ENCODE data around the gene CHI3L1.
A peak's percentile ranks its signal among the peaks of the same experiment; 100 is the strongest.
"Not testable (repeated sequence)": the region's sequence is repeated elsewhere in the genome, so short reads cannot be mapped to it uniquely, and the experiment has no call there.

The CHI3L1 gene

DNA sequence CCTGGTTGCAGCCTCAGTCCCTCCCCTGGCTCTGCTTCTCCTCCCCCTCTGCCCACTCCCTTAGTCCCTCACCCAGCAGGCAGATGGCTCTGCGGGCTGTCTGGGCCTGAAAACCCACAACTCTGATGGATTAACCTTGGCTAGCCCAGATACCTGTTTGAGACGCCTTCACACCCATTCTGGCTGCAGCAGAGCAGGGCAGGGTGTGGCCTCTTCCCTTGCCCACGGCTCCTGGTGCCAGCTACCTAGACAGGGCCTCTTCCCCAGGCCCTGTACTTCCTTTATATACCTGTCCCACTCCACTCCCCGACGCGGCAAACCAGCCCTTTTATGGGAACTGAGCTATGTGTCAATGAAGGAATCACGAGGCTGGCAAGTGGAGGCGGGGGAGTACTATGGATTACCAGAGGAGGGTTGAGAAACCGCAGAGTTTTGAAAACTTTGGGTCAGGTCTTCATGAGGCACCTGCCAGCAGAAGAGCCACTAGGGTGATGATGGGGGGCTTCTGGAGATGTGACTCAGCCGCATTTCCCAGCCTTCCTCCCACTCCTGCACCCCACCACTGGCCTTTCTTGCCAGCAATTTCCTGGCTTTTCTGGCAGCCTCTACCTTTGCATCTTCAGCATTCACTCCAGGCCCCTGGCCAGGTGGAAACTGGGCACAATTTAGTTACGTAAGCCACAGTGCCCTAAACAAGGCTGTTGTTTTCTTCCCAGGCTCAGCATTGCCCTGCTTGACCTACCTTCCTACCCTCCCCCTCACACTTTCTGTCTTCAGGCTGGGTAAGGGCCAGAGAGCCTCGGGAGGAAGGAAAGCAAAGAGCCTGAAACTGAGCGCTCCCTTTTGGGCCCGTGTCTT lies at the start of gene CHI3L1:
TSS of gene CHI3L1 (minus strand) at position 259 of the 858 bp plus-strand sequence. CDS start at position 178, 81 bp downstream.
- DNase-seq = no peak

DNA sequence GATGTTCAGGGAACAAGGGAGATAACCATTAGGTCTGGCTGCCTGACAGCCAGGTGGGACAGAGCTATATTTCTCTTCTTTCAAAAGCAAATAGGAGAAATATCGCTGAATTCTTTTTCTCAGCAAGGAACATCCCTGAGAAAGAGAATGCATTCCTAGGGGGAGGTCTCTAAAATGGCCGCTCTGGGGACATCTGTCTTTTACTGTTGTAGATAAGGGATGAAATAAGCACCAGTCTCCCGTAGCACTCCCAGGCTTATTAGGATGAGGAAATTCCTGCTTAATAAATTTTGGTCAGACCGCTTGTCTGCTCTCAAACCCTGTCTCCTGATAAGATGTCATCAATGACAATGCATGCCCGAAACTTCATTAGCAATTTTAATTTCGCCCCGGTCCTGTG lies 48.4 kb upstream of the CHI3L1 start:
- DNase-seq = not testable (repeated sequence)

DNA sequence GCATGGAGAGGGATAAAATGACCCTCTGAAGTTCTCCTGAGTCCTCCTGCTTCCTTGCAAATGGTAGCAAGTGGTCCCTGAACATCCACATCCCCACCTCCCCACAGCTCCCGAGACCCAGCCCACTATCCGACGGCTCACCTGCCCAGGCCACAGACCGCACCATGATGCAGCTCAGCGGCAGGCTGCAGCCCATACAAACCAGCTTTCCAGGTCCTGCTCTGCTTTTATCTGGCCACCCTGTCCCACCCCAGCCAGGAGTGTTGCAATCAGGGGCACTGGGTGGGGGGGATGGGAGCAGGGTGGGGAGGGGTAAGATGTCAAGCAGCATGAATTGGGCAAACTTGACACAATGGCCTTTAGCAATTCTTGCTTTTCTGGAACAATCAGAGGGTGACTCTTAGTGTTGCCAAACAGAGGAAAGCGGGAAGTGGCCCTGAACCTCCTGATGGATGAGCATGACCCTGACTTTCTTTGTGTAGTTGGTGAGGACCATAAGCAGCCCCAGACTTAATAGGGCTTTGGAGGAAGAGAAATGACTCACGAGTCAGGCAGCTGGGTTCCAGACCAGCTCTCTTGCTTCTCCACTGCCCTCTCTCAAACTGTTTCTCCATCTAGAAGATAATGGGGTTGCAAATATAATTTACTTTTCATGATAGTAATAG lies 43.1 kb upstream of the CHI3L1 start, which contains the start of gene CHIT1:
TSS of gene CHIT1 (minus strand) at position 203 of the 665 bp plus-strand sequence. CDS start at position 166, 37 bp downstream.
- no peak for DNase-seq

DNA sequence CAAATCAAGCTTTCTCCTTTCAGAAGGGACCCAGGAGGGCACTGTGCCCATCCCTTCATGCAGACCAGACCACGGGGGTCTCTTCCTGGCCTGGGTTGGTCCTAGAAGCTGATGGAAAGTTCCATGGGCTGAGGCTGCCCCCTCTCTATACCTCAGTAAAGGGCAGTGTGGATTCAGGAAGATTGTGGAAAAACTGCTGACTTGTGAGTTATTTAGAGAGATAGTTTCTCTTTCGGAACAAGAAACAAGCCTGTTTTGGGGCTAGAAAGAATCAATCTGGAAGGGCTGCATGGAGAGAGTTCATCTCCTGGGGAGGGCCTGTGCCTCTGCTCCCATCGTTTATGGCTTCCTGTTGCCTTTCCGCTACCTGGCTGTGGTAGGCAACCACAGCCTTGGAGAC lies 42.2 kb upstream of the CHI3L1 start:
- DNase-seq = no peak

DNA sequence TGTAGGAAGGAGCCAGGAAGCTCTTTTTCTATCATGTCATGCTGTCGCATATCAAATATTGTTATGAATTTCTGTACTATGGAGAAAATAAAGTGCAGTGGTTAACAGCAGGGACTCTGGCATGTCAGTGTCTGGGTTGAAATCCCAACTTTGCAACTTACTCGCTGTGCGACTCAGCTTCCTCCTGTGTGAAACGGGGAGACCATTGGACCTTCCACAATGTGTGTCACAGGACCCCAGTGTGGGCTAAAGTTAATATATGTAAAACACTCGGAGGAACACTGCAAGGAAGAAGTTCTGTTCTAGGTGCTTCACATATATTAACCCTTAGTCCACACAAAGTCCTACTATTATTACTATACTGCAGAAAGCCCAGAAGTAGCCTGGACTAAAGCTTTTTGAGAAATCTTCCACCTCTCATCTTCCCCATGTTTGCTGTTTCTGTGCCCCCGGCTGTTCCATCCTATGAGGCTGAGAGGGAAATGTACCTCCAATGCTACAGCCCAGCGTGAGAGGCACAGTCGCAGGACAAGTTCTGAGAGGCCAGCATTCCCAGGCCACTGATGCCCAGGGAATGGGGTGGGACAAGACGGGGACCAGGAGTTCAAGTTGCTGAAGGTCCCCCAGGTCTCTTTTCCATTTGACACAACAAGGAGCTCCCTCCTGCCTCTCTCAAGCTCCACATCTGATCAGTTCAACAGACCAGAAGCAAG lies 41.0 kb upstream of the CHI3L1 start:
- no peak for DNase-seq

DNA sequence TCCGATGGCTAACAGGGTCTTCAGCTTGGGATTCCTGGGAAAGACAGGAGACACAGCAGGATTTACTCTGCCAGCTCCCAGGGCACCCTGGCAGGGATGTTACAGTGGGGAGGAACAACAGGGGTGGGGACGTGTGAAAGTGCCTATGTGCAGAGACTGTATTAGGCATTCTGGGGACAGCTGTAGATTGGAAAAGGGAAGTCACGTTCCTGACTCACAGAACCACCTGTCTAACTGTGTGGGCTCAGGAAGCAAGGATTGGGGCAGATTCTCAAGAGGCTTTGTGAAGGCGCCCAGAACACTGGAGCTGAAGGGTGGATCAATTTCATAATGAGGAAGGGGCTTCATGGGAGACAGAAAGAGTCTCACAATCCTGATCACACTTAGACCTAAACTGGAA lies 38.6 kb upstream of the CHI3L1 start:
- DNase-seq = no peak

DNA sequence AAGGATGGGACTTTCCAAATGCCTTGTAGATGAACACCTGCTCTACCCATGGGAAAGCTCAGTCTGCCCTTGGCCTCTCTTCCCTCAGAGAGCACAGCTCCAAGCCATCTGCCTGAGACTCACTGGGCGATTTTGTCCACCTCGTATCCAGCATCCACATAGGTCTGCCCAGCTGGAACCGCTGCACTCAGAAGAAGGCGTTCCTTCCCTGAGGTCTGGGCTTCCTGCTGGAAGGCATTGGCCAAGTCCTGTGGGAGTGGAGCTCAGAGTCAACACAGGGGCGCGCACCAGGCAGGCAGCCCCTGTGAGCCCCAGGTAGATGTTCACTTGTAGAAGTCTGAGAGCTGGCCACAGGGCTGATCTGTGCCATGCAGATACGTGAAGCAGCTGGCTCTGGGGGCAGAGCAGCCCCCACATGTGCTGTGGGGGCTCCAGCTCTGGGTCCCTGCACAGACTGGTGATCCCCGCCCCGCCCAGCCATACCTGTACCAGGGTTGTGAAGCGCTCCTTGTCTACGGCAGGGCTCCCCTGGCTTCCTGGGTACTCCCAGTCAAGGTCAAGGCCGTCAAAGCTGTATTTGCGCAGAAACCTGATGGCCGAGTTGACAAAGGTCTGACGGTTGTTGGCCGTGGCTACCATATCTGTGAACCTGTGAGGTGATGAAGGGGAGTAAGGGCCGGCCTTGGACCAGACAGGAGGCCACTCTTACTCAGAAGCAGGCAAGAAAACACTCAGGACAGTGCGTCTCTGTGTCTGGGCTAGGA lies 36.7 kb upstream of the CHI3L1 start:
- no peak for DNase-seq

DNA sequence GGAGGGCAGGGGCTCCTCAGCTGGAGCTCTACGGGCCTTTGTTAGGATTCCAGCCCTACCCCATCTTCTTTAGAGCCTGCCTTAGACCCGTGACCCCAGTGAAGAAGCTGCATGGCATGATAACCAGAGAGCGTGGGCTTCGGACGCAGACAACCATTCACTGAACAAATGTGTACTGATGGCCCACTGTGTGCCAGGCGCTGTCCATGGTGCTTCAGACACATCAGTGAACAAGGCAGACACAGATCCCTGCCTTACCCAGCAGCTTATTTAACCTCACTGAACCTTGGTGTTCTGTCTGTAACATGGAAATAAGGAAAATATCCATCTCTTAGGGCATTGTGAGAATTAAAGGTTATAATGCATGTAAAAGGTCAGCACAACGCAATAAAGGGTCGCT lies 33.4 kb upstream of the CHI3L1 start:
- no peak for DNase-seq

DNA sequence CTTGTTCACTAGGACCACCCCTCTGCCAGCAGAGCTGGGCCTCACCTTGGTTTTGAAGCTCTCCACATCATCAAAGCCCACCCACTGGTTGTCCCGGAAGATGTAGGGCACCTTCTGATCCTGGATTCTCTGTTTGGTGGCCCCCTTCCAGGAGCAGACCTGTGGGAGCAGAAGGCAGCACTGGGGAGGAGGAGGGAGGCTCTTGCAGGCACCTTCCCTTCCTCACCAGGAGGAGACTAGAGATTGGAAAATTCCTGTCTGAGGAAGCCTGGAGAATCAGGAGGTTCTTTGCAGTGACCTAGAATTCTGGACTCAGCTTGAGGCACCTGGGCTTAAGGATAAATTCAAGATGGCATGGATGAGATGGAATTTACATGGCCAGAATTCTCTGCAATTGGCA lies 32.7 kb upstream of the CHI3L1 start:
- no peak for DNase-seq

DNA sequence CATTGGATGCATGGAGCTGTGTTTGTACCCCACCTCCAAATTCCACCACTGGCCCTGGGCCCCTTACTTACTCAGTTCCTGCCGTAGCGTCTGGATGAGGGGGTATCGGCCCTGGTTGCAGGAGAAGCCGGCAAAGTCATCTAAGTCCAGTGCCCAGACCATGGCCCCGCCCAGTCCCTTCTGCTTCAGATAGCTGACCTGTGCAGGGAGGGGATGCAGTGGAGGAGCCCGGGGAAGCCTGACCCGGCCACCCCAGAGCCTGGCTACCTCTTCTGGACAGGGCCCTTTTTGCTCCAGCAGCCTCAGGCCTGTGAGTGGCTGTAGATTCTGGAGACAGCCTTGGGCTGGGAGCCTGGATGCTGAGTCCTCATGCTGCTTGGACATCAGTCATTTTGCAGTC lies 31.2 kb upstream of the CHI3L1 start:
- no peak for DNase-seq

DNA sequence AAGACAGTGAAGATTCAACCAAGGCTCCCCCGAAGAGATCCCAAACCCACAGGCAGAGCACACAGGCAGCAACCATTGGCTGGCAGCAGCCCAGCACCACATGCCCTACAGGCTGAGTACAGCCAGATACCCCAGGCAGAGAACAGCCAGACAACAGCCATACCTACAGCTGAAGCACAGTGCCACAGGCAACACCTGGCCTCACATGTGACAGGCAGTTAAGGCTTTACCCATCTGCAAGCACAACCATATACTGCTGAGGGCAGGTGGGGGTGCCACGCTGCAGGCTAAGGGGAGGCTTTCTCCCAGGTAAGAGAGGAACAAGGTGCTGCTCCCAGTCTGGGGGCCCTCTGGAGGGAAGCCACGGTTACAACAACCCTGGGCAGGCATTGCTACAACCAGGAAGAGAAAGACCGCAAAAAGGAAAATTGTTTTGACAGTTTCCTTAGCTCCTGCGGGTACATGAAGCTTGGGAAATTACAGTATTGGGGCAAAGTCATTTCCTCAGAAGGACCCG lies 30.7 kb upstream of the CHI3L1 start:
- no peak for DNase-seq

DNA sequence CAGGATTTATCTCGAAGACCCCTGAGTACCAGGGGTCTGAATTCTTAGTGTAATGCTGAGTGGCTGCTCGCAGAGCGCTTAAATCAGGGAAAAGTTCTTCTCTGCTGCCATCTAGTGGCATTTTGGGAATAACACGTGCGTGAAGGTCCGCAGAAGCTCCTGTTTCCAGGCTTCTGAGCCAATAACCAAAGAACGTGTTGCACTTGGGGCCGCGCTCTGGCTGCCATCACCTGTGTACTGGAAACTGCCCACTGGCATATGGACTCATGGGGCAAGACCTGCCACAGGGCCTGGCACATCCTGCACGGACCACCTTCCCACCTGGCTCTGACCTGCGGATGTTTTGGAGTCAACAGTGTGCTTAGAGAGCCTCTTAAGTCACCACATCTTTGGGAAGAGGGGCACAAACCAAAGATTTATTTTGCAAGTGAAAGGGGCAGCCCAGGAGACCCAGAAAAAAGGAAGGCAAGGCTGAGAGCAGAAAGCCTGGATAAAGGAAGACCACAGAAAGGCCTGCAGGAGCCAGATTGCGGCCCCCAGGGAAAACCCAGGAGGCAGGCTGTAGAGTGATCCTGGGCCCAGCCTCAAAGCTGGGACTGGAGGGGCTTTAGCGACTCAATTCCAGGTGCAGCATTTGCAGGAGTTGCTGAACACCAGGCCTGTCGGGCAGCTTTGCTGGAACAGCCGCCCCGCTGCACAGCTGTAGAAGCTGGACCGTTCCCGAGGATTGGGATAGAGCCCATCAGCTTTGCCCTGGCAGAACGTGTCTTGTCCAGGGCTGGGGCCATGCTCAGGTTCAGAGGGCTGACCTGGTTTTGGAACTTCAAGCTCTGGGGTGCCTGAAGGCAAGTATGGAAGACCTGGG lies 30.0 kb upstream of the CHI3L1 start:
- DNase-seq = peak; percentile 64

DNA sequence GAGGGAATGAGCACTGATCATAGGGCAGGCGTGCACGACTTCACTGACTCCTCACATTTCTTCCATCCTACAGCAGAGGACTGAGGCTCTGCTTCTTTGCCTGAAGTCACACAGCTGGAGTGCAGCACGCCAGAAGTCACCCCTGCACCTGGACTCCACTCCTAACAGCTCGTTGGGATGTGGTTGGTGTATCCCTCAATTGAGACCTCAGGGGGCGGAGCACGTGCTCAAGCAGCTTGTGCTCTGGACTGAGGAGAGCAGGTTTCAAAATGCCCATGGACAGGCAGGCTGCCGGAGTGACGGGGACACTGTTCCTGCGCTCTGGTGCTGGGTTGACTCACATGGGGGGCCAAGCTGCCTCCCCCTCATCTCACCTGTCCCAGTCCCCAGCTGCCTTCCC lies 29.1 kb upstream of the CHI3L1 start:
- DNase-seq = no peak

DNA sequence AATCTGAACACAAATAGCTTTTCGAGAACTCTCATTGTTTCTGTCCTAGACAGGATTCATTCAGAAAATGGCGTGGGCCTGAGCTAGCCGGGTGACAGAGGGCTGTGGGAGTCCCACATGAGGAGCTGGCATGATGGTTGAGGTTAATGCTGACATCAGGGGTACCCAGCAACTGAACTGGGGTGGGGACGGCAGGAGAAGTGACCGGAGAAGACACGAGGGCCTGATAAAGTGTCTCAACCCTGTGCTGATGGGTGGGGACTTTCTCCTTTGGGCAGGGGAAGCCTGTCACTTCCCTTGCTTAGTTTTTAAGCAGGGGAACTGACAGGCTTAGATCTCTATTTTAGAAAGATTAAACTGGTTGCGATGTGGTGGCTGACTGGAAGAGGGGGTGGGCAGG lies 28.4 kb upstream of the CHI3L1 start:
- no peak for DNase-seq

DNA sequence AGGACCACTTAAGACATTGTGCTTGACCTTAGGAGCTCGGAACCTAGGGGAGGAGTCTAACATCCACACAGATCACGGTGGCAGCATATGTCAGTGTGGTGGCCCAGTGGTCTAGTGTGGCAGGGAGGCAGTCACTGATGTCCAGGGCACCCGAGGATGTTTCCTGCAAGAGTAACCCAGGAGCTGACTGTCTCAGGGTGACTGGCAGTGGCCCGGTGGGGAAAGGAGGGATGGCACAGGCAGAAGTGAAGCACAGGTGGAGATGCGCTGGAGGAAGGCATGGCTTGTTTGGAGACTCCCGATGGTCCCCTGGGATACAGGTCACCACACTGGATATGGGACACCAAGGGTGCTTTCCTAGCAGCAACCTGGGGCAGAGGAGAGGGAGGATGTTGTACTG lies 26.6 kb upstream of the CHI3L1 start:
- no peak for DNase-seq

DNA sequence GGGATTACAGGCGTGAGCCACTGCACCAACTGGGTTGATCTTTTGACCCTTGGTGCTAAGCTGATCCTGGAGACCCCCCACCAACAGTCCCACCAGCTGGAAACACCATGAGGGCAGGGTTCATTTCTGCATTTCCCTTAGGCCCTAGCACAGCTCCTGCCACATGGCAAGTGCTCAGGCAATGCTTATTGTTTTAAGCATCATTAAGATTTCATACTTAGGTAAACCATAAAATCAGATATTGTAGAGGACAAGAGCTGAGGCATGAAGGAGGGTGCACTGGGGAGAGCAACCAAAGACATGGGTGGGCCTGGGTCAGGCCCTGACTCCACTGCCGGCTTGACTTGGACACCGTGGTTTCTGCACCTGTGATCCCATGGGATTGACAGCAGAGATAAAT lies 25.3 kb upstream of the CHI3L1 start:
- DNase-seq = no peak

DNA sequence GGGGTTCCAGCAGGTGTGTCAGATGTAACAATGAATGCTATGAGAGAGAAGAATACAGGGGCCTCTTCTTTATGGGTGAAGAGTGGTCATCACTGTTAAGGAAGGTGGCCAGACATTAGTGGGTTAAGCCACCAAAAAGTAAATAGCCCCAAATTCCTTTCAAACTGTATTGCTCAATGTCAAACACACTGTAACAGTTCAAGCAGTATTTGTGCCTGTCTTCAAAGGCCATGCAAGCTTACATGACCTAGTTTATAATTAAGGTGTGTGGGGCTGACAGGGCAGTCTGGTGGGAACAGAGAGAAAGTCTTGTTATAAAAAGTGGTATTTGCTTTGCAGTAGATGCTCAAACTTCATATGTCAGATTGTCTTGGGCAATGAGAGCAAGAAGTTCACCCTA lies 24.5 kb upstream of the CHI3L1 start:
- no peak for DNase-seq

DNA sequence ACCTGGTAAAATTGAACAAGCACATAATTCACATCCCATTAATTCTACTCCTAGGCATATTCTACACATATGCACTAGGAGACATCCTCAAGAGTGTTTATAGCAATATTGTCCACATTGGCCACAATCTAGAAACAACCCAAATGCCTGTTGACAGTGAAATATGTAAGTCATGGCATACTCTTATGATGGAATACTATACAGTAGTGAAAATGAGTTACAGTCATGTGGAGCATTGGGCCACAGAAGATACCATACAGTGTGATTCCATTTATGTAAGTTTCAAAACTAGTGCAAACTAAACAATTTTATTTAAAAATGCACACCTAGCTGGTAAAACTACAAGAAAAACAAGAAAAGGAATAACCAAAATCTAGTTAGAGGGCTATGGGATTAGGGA lies 23.8 kb upstream of the CHI3L1 start:
- DNase-seq = no peak

DNA sequence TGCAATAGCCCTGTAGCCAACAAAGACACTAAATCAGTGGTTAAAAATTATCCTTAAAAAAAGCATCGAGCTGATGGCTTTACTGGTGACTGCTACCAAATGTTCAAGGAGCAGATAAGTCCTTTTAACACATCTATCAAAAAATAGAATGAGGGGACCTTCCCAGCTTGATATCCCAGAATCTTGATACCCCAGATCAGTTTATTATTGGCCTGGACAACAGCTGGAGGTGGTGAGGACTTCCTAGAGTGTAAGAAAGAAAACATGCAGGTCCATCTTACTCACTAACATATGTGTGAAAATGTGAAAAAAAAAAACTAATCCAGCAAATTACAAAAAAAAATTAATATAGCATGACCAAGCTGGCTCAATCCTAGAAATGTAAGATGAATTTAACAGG lies 21.7 kb upstream of the CHI3L1 start:
- DNase-seq = no peak

DNA sequence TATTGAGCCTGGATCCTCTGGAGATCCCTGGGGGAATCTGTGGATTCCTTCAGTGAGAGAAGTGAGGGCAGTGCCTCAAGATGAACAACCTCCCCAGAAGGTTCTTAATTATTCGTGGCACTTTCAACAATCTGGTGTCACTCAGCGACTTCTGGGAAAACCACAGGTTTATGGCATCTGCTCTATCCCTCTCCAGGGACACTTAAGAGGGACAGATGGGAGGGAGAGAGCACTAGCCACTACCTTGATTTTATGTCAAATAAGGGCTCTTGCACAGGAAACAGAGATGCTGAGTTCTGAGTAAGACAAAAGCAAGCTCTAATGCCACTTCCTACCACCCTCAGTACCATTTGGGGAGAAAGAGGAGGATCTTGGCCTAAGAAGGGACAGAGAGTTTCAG lies 21.2 kb upstream of the CHI3L1 start:
- DNase-seq = no peak

DNA sequence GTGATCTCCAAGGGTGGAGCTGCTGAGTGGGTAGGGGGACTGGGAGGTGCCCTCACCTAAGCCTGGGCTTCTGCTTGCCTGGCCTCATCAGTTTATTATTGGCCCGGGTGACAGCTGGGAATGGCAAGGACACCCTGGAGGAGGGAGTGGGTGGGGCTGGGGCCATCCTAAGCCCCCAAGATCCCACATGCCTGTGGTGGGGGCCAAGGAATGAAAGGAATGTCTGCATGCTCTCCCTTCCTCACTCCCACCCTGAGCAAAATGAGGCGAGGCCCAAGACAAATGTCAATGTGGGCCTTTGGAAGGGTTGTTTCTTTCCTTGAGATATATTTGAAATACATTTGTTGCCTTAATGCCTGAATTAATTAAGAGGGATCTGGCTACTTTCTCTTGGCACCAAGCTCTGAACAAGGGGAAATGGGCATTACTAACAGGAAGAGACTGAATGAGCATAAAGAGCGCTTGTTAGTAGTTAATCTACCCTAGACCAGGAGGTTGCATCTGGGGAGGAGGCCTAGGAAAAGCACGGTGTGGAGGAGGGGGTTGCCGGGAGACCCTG lies 19.7 kb upstream of the CHI3L1 start:
- DNase-seq = no peak
